ENCODE data around the gene STXBP1. TPM values are rescaled to one million over a fixed set of nuclear protein-coding genes. Genes with fewer than 3 reads are reported as not detected.
"Not testable (repeated sequence)": the region's sequence is repeated elsewhere in the genome, so short reads cannot be mapped to it uniquely, and the experiment has no call there.

STXBP1 gene
- polyA plus RNA-seq, 1 donor from 2014 or later: 0.33 TPM

DNA sequence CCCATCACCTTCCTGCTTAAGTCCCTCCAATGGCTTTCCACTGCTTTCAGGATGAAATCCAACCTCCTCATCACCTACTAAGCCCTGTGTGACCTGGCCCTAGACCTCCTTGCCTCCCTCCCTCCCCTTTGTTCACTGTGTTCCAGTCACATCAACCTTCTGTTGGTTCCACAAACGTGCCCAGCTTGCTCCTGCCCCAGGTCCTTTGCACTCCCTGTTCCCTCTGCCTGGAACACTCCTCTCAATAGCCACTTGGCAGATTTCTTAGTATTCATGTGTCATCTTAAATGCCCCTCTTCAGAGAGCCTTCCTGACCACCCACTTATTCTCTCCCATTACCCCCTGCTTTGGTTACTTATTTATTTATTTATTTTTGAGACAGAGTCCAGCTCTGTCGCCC, 24.1 kb upstream of the STXBP1 start:
- H3K36me3 Mint-ChIP-seq: no peaks in the 10 kb centered on the region
- no peak overlapping the region for H3K27ac Mint-ChIP-seq

DNA sequence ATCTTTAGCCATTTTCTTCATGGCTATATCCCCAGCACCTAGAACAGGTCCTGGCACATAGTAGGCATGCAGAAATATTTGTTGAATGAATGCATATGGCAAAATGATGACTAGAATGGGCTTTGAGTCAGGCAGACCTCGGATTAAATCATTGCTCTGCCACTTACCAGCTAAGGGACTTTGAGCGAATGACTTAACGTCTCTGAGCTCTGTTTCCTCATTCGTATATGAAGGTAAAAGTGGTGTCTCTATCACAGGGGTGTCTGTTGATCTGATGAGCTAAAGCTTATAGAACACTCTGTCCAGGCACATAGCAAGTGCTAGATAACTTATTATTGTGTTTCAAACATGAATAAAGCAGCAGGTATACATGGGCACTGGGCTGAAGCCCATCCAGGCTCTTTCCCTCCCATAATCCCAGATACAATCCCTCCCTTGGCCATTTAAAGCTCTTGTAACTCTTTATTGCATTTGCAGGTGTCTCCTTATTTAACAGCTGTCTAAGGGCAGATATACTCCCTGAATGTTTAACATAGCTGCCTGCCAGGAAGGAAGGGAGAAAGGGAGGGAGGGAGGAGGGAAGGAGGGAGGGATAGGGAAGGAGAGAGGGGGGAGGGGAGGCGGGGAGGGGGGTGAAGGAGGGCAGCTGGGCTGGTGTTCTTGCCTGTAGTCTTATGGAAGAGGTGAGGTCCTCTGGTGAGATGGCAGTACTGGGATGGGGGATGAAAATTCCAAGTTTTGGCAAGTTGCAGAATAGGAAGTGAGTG, 23.2 kb upstream of the STXBP1 start:
- H3K4me3 Mint-ChIP-seq: no peak overlapping the region
- no peak overlapping the region for H3K27ac Mint-ChIP-seq
- peaks cover 2 to 5% (median 3%) of the 10 kb centered on the region in 3 donors for H3K4me1 Mint-ChIP-seq
- peaks cover 10% of the 10 kb centered on the region for H3K27me3 Mint-ChIP-seq
- no peaks in the 10 kb centered on the region for H3K36me3 Mint-ChIP-seq
- no peaks in the 10 kb centered on the region for H3K9me3 Mint-ChIP-seq

More for the DNA sequence above, 24.1 kb upstream of the STXBP1 start:
- Mint-ChIP-seq H3K27me3 (peaks cover 14% of the 10 kb centered on the region), H3K4me1 (peaks cover 2 to 5% (median 3%) of the 10 kb centered on the region in 3 donors), H3K4me3 (no peak overlapping the region), H3K9me3 (no peaks in the 10 kb centered on the region)

- Mint-ChIP-seq H3K4me3 (no peak overlapping the region), H3K36me3 (no peaks in the 10 kb centered on the region), H3K27ac (no peak overlapping the region), H3K9me3 (no peaks in the 10 kb centered on the region), H3K4me1 (peaks cover 2 to 5% (median 3%) of the 10 kb centered on the region in 3 donors), H3K27me3 (peaks cover 10% of the 10 kb centered on the region)
Measured at GRCh38 chr9:127589955-127590370, 22.1 kb upstream of the STXBP1 start.

DNA sequence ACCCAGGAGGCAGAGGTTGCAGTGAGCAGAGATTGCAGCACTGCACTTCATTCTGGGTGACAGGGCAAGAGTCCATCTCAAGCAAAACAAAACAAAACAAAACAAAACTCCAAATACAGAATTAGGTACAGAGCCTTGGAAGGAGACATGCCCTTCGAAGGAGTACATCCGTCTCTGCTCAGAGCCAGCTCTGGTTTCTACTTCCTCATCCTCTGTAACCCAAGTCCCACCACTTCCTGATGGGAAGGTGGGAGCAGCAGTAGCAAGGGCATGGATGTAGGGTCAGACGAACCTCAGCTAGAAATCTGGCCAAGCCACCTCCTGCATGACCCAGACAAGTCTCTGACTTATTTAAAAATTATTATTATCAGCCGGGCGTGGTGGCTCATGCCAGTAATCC, 16.5 kb upstream of the STXBP1 start:
- Mint-ChIP-seq H3K9me3 (no peaks in the 10 kb centered on the region), H3K36me3 (no peaks in the 10 kb centered on the region), H3K4me1 (no peaks in the 10 kb centered on the region), H3K27me3 (peaks cover 2% of the 10 kb centered on the region), H3K4me3 (no peak overlapping the region), H3K27ac (no peak overlapping the region)

DNA sequence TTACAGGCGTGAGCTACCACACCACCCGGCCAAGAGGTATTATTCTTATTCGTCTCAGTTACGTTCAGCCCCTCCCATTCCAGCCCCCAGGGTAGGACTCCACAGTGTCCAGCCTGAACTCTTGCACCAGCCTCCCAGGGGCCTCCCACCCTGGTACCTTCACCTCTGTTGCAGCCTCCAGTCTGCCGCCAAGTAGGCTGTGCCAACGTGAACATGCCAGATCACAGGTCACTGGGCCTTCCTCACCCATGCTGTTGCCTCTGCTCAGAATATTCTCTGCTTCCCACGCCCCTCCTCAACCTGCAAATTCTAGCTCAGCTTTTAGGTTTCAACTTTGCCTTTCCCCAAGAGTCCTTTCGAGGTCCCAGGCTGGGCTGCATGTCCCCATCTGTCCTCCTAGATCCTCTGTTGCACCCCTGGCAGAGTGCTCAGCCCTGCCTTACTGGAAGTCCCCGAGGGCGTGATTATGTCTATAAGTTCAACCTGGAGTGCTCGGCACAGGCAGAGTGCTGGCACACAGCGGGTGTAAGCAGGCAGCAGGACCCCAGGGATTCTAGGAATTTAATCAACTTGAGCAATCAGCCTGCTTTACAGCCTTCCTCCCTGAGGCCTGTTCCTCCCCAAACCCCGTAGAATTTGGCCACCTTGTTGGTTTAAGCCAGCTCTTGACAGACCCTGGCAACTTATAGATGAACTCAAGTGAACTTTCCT, 13.1 kb upstream of the STXBP1 start:
- Mint-ChIP-seq H3K9me3 (no peaks in the 10 kb centered on the region), H3K36me3 (no peaks in the 10 kb centered on the region), H3K4me1 (no peaks in the 10 kb centered on the region), H3K27me3 (peaks cover 3% of the 10 kb centered on the region), H3K4me3 (no peak overlapping the region), H3K27ac (no peak overlapping the region)

- Mint-ChIP-seq H3K27me3 (peaks cover 3% of the 10 kb centered on the region), H3K9me3 (no peaks in the 10 kb centered on the region), H3K4me3 (no peak overlapping the region), H3K27ac (no peak overlapping the region), H3K36me3 (no peaks in the 10 kb centered on the region), H3K4me1 (no peaks in the 10 kb centered on the region)
Measured at GRCh38 chr9:127599550-127599891, 12.6 kb upstream of the STXBP1 start.

DNA sequence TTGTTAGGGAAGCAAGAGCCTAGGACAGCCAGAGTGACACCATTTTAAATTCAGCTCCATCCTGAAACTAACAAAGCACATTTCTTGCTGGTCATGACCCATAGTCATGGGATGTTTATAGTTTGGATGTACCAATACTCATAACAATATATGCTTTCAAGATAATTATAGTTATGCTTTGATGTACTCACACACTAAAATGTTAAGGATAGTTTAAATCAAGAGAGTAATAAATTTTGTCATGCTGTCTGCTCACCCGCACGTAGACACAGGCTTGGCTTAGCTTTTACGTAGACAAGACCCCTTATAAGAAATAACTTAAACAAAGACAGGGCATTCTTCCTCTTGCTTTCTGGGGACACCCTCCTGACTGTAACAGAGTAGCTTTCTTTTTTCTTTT, 8.9 kb upstream of the STXBP1 start:
- H3K9me3 Mint-ChIP-seq: no peaks in the 10 kb centered on the region
- H3K4me3 Mint-ChIP-seq: no peak overlapping the region
- H3K27ac Mint-ChIP-seq: no peak overlapping the region
- H3K27me3 Mint-ChIP-seq: peaks cover 3% of the 10 kb centered on the region
- peaks cover 4 to 6% (median 4%) of the 10 kb centered on the region in 3 donors for H3K4me1 Mint-ChIP-seq
- no peaks in the 10 kb centered on the region for H3K36me3 Mint-ChIP-seq

GRCh38 chr9:127606043-127606442, 6.0 kb upstream of the STXBP1 start:
- H3K27ac Mint-ChIP-seq: no peak overlapping the region
- H3K36me3 Mint-ChIP-seq: no peaks in the 10 kb centered on the region
- H3K4me1 Mint-ChIP-seq: peaks cover 5 to 11% (median 7%) of the 10 kb centered on the region in 3 donors
- peaks cover 5% of the 10 kb centered on the region for H3K27me3 Mint-ChIP-seq
- no peak overlapping the region for H3K4me3 Mint-ChIP-seq
- no peaks in the 10 kb centered on the region for H3K9me3 Mint-ChIP-seq

GRCh38 chr9:127608104-127608966, 3.7 kb upstream of the STXBP1 start:
- Mint-ChIP-seq H3K36me3 (no peaks in the 10 kb centered on the region), H3K4me1 (peaks cover 9 to 18% (median 15%) of the 10 kb centered on the region in 3 donors), H3K27ac (peak overlapping the region in 2 of 3 donors; percentile 46 to 81), H3K4me3 (peak overlapping the region; percentile 80 to 93 (median 88)), H3K27me3 (peaks cover 10% of the 10 kb centered on the region), H3K9me3 (no peaks in the 10 kb centered on the region)

- Mint-ChIP-seq H3K9me3 (no peaks in the 10 kb centered on the region), H3K4me3 (peak overlapping the region; percentile 90 to 94 (median 92)), H3K27ac (peak overlapping the region in 1 of 3 donors; percentile 30), H3K27me3 (peaks cover 17% of the 10 kb centered on the region), H3K36me3 (no peaks in the 10 kb centered on the region), H3K4me1 (peaks cover 14 to 21% (median 21%) of the 10 kb centered on the region in 3 donors)
Measured at GRCh38 chr9:127611603-127611898, 526 bp upstream of the STXBP1 start.

- peaks cover 17% of the 10 kb centered on the region for H3K27me3 Mint-ChIP-seq
- peaks cover 11 to 17% (median 17%) of the 10 kb centered on the region in 3 donors for H3K4me1 Mint-ChIP-seq
- H3K9me3 Mint-ChIP-seq: no peaks in the 10 kb centered on the region
- H3K27ac Mint-ChIP-seq: peak overlapping the region in 2 of 3 donors; percentile 12 to 78
- no peaks in the 10 kb centered on the region for H3K36me3 Mint-ChIP-seq
- peak overlapping the region; percentile 79 to 92 (median 86) for H3K4me3 Mint-ChIP-seq
Measured at GRCh38 chr9:127612939-127613582, 984 bp downstream of the STXBP1 start.

GRCh38 chr9:127613583-127613954, 1.5 kb downstream of the STXBP1 start:
- H3K4me1 Mint-ChIP-seq: peaks cover 9 to 16% (median 15%) of the 10 kb centered on the region in 3 donors
- peak overlapping the region; percentile 79 to 92 (median 86) for H3K4me3 Mint-ChIP-seq
- H3K27me3 Mint-ChIP-seq: peaks cover 17% of the 10 kb centered on the region
- H3K27ac Mint-ChIP-seq: peak overlapping the region in 2 of 3 donors; percentile 12 to 78
- no peaks in the 10 kb centered on the region for H3K36me3 Mint-ChIP-seq
- no peaks in the 10 kb centered on the region for H3K9me3 Mint-ChIP-seq

GRCh38 chr9:127614961-127615360, 2.9 kb downstream of the STXBP1 start:
- Mint-ChIP-seq H3K27ac (no peak overlapping the region), H3K36me3 (no peaks in the 10 kb centered on the region), H3K4me1 (peaks cover 9 to 15% (median 11%) of the 10 kb centered on the region in 3 donors), H3K27me3 (peaks cover 13% of the 10 kb centered on the region), H3K9me3 (no peaks in the 10 kb centered on the region), H3K4me3 (peak overlapping the region in 1 of 4 donors; percentile 17)

DNA sequence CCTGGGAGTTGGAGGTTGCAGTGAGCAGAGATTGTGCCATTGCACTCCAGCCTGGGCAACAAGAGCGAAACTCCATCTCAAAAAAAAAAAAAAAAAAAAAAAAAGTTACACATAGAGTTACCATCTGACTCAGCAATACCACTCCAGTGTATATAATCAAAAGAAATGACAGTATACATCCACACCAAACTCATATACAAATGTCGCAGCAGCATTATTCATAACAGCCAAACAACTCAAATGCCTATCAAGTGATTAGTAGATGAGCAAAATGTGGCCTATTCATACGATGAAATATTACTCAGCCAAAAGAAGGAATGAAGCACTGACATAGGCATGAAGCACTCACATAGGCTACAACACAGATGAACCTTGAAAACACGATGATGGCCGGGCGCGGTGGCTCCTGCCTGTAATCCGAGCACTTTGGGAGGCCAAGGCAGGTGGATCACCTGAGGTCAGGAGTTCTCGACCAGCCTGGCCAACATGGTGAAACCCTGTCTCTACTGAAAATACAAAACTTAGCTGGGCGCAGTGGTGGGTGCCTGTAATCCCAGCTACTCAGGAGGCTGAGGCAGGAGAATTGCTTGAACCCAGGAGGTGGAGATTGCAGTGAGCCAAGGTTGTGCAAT, 9.4 kb downstream of the STXBP1 start:
- not testable (repeated sequence) for H3K4me1 Mint-ChIP-seq, H3K4me3 Mint-ChIP-seq

More for the DNA sequence above, 9.4 kb downstream of the STXBP1 start:
- not testable (repeated sequence) for H3K9me3 Mint-ChIP-seq, H3K27me3 Mint-ChIP-seq, H3K36me3 Mint-ChIP-seq, H3K27ac Mint-ChIP-seq

Measured in IgD-negative memory B cell (primary cell).